CD4-positive, alpha-beta T cell treated with Interleukin-17A for 4 hours (primary cell): ENCODE results near the gene C10orf95.
"Not testable (repeated sequence)": the region's sequence is repeated elsewhere in the genome, so short reads cannot be mapped to it uniquely, and the experiment has no call there.

Source experiments
- DNase-seq: peaks from one replicate; pipeline ENCODE4 v3.0.0-alpha.2; 2020; ENCODE audit warnings: mixed read lengths

The C10orf95 gene

GRCh38 chr10:102463983-102464382 is 12.6 kb upstream of the C10orf95 start:
- no peak for DNase-seq

- DNase-seq, result no peak
Measured at GRCh38 chr10:102462512-102463054, 11.2 kb upstream of the C10orf95 start.

GRCh38 chr10:102461187-102462054 is 10.1 kb upstream of the C10orf95 start:
- DNase-seq, result peak; percentile 96

GRCh38 chr10:102460836-102461186 is 9.5 kb upstream of the C10orf95 start:
- DNase-seq, result peak; percentile 25

- no peak for DNase-seq
Measured at GRCh38 chr10:102458656-102459055, 7.3 kb upstream of the C10orf95 start.

- no peak for DNase-seq
Measured at GRCh38 chr10:102457591-102458150, 6.3 kb upstream of the C10orf95 start.

GRCh38 chr10:102455893-102456471 is 4.6 kb upstream of the C10orf95 start:
- no peak for DNase-seq

- DNase-seq, result not testable (repeated sequence)
Measured at GRCh38 chr10:102454662-102455487, 3.5 kb upstream of the C10orf95 start.

GRCh38 chr10:102453502-102453901 is 2.2 kb upstream of the C10orf95 start:
- DNase-seq, result no peak

- peak; percentile 54 for DNase-seq
Measured at GRCh38 chr10:102452672-102453340, 1.5 kb upstream of the C10orf95 start.

- DNase-seq, result peak; percentile 93
Measured at GRCh38 chr10:102450374-102451104, 804 bp downstream of the C10orf95 start.

GRCh38 chr10:102450124-102450373 is 1.3 kb downstream of the C10orf95 start:
- no peak for DNase-seq

GRCh38 chr10:102449321-102450123 is 1.8 kb downstream of the C10orf95 start:
- peak; percentile 94 for DNase-seq

- DNase-seq, result no peak
Measured at GRCh38 chr10:102444851-102445250, 6.5 kb downstream of the C10orf95 start.

GRCh38 chr10:102438374-102438773 is 13.0 kb downstream of the C10orf95 start:
- DNase-seq, result no peak

- DNase-seq, result no peak
Measured at GRCh38 chr10:102437515-102437914, 13.8 kb downstream of the C10orf95 start.

- no peak for DNase-seq
Measured at GRCh38 chr10:102436312-102436711, 15.0 kb downstream of the C10orf95 start.

- DNase-seq, result peak; percentile 53
Measured at GRCh38 chr10:102435529-102436233, 15.7 kb downstream of the C10orf95 start.

- DNase-seq, result no peak
Measured at GRCh38 chr10:102435133-102435497, 16.2 kb downstream of the C10orf95 start.

GRCh38 chr10:102434394-102435132 is 16.8 kb downstream of the C10orf95 start:
- DNase-seq, result no peak
